Neuron (in vitro differentiated cells): ENCODE data around the gene RAI2.

Experiments
- H2AFZ ChIP-seq: one replicate; pipeline ENCODE4 v1.6.1; 2013; ENCODE audit warnings: low read depth, mild to moderate bottlenecking, inconsistent platforms, low read length, moderate library complexity
- H3K27me3 ChIP-seq: one replicate; pipeline ENCODE4 v1.6.1; 2013; ENCODE audit warnings: low read length; ENCODE audit not compliant: insufficient read depth
- H3K36me3 ChIP-seq: one replicate; pipeline ENCODE4 v1.6.1; 2013; ENCODE audit warnings: low read length; ENCODE audit not compliant: insufficient read depth
- H3K4me1 ChIP-seq: one replicate; pipeline ENCODE4 v1.6.1; 2013; ENCODE audit warnings: low read length; ENCODE audit not compliant: insufficient read depth
- H3K4me3 ChIP-seq: 2 replicates; pipeline ENCODE4 v1.5.1; 2013; ENCODE audit warnings: mild to moderate bottlenecking, low read length, moderate library complexity
- H3K9me3 ChIP-seq: one replicate; pipeline ENCODE4 v1.6.1; 2013; ENCODE audit warnings: low read length

RAI2 gene

DNA sequence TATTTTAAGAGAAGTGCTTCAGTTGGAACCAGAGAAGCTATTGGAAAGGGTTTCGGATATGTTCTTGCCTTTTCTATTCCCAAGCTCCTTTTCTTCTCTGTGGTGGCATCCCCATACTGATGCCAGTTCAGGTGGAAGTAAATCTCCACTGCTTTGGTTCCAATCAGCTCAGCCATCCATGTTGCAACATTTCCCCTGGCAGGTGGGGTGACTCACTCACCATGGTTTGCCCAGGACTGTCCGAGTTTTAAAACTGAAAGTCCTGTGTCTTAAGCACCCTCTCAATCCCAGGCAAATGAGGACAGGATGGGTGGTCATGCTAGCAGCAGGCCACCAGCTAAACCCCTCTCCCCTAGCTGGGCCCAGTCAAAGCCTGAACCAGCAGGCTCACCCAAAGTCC lies 15.1 kb downstream of the RAI2 start:
- Histone ChIP-seq H3K4me3 (no peak overlapping the region), H3K36me3 (no peaks in the 10 kb centered on the region)

DNA sequence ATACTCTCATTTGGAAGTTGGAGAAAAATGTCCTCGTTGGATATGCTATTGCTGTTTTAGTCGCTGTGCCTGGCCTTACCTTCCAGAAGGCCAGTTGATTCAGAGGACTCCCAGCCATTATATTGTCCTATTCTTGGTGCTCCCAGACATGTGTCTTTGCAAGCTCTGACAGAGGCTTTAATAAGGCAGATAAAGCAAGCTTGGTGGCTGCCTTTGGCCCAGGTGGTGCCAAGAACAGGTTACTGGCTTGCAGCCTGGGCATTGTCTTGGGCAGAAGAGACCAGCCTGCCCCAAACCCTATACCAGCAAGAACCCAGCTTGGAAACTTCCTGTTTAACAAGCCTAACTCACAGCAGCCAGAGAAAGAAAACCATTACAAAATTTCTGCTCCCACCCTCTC lies 16.9 kb downstream of the RAI2 start:
- H3K9me3 ChIP-seq = no peaks in the 10 kb centered on the region
- no peak overlapping the region for H2AFZ ChIP-seq
- H3K27me3 ChIP-seq = peaks cover 12% of the 10 kb centered on the region
- no peaks in the 10 kb centered on the region for H3K4me1 ChIP-seq
- H3K4me3 ChIP-seq = no peak overlapping the region
- no peaks in the 10 kb centered on the region for H3K36me3 ChIP-seq

More for the DNA sequence above, 15.1 kb downstream of the RAI2 start:
- no peaks in the 10 kb centered on the region for H3K4me1 ChIP-seq
- H3K9me3 ChIP-seq = no peaks in the 10 kb centered on the region
- peaks cover 16% of the 10 kb centered on the region for H3K27me3 ChIP-seq
- no peak overlapping the region for H2AFZ ChIP-seq

DNA sequence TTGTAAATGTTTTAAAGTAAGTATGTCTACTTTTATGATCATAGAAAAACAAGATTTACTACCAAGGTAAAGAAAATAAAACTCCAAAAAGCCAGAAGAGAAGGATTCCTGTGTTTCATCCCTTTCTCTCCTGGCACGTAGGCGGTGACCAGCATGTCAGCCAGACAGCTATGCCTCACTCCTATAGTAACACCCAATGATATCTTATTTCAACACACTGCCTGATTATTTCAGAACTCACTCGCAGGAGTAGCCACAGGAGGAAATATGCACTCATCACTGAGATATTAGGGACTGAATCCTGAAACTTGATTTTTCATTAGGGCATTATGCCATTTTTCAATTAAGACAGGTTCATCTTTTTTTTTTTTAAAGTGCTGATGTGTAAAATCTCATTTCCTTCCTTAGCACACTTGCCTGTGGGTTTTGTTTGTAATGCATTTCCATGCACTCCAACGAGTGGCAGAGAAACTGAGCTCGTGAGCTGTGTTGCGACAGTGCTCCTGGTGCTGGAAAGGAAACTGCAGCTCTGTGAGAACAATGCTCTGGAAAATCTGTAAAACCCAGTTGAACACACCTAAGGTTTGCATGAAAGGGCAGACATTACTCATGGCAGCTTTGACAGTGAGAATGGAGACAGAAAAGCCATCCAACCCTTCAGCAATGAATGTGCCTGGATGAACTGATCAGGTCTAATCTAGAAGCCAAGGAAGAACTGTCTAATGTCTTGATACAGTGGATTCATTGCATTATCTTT lies 18.2 kb downstream of the RAI2 start:
- H3K9me3 ChIP-seq = no peaks in the 10 kb centered on the region

DNA sequence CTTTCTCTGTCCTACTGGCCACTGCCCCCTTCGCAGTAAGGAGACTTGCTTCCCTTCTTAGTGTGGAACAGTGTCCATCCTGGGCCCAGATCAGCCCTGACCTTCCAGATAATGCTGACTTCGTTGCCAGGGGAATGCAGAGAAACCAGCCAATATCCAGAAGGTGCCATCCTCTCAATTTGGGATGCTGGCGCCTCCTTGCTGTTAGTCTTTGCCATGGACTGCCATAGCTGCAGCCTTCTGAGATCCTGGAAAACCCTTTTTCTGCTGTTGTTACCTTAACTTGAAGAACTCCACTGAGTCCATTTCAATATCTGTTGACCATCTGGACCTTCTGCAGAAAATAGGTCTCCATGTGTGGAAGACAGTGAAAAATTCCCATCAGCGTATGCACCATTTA lies 21.8 kb downstream of the RAI2 start:
- H3K4me1 ChIP-seq = no peaks in the 10 kb centered on the region
- H3K27me3 ChIP-seq = peaks cover 12% of the 10 kb centered on the region
- H3K9me3 ChIP-seq = no peaks in the 10 kb centered on the region
- H2AFZ ChIP-seq = no peak overlapping the region
- no peak overlapping the region for H3K4me3 ChIP-seq
- no peaks in the 10 kb centered on the region for H3K36me3 ChIP-seq

More for the DNA sequence above, 18.2 kb downstream of the RAI2 start:
- peaks cover 12% of the 10 kb centered on the region for H3K27me3 ChIP-seq
- no peak overlapping the region for H2AFZ ChIP-seq
- H3K36me3 ChIP-seq = no peaks in the 10 kb centered on the region
- H3K4me3 ChIP-seq = no peak overlapping the region
- no peaks in the 10 kb centered on the region for H3K4me1 ChIP-seq

DNA sequence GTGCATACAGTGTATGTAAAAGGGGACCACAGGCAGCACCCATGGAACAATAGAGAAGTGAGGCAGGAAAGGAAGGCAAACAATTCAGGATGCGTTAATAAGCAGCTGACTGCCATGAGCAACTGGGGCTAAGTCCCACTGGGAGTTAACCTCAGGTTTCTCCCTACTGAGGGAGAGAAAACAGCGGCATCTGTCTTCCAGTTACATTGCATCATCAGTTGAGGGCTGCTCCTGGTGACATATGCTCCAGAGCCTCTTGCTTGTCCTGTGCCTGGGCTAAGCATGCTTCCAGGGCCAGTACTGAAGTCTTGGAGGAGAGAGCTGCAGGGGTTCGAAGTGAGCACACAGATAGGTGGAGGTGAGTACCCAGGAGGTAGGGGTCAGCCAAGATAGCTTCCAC lies 24.3 kb downstream of the RAI2 start:
- Histone ChIP-seq H3K4me1 (no peaks in the 10 kb centered on the region), H3K27me3 (peaks cover 9% of the 10 kb centered on the region), H3K9me3 (no peaks in the 10 kb centered on the region), H3K4me3 (no peak overlapping the region), H3K36me3 (no peaks in the 10 kb centered on the region), H2AFZ (no peak overlapping the region)

DNA sequence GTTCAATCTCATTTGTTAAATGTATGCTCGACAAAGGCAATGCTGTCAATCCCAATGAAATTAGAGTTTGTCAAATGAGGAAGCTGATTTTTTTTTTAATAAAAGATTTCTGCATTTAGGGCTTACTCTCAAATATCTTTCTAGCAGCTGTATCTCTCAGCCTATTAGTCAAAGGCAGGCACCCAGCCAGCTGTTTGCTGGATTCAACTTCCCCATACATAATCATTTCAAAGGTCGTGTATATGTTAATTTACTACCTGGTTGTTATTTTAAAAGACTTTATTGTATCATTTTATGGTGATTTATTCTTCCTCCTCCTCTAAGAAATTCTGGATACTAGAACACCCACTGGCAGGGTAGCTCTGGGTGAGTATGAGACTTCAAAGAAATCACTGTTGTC lies 27.1 kb downstream of the RAI2 start:
- Histone ChIP-seq H3K4me1 (no peaks in the 10 kb centered on the region), H3K4me3 (no peak overlapping the region), H2AFZ (no peak overlapping the region), H3K9me3 (no peaks in the 10 kb centered on the region), H3K27me3 (peaks cover 4% of the 10 kb centered on the region), H3K36me3 (no peaks in the 10 kb centered on the region)

DNA sequence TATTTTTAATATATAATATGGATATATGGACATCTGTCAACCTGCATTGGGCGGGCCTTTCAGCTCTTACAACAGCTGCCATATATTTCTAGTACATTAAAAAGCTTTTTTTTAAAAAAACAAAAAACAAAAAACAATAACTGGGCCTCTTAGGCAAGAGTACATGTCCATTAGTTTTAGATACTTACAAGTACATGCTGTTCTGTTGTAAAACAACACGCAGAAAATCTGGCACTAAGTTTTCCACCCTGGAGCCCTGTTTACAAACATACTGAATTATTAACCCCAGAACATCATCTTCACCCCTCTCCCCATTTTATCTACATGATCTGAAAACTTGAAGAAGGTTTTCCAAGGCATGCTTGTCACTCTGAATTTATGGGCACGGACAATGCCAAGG lies 29.8 kb downstream of the RAI2 start:
- Histone ChIP-seq H3K36me3 (no peaks in the 10 kb centered on the region), H2AFZ (no peak overlapping the region), H3K4me3 (no peak overlapping the region), H3K27me3 (peaks cover 5% of the 10 kb centered on the region), H3K9me3 (no peaks in the 10 kb centered on the region), H3K4me1 (no peaks in the 10 kb centered on the region)

DNA sequence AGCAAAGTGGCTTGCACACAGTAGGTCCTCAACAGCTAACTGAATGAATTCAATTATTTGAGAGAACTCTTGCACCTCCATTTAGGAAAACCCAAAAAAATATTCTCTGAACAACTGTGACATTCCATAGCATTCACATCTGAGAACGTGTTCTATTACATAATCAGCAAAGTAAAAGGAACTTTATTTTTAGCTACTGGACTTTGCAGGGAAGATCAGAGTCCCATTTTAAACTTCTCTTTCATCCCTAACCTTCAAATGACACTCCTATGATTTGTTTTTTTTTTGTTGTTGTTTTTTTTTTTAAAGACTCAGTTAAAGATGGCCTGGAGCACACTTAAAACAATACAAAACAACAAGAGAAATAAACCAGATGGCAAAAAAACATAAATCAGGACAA lies 30.9 kb downstream of the RAI2 start:
- H3K27me3 ChIP-seq = peaks cover 5% of the 10 kb centered on the region
- no peak overlapping the region for H2AFZ ChIP-seq
- no peaks in the 10 kb centered on the region for H3K36me3 ChIP-seq
- no peaks in the 10 kb centered on the region for H3K9me3 ChIP-seq
- no peak overlapping the region for H3K4me3 ChIP-seq
- H3K4me1 ChIP-seq = no peaks in the 10 kb centered on the region

DNA sequence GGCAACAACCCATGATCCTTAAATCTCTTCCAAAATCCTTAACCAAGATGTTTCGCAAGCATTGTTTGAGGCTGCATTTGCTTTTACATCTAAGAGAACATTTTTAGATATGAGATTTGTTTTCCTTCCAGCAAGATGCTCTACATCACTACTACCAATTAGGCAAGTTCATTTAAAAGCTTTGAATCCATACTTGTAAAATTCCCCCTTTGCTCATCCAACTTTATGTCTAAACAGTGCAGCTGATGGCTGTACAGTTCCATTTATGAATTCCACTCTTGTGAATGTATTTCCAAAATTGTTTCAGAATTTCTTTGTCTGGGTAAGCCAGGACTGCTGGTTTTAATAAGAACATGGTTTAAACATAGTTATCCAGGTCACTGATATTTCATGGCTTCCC lies 31.5 kb downstream of the RAI2 start:
- Histone ChIP-seq H2AFZ (no peak overlapping the region), H3K4me3 (no peak overlapping the region), H3K27me3 (peaks cover 5% of the 10 kb centered on the region), H3K4me1 (no peaks in the 10 kb centered on the region), H3K9me3 (no peaks in the 10 kb centered on the region), H3K36me3 (no peaks in the 10 kb centered on the region)

DNA sequence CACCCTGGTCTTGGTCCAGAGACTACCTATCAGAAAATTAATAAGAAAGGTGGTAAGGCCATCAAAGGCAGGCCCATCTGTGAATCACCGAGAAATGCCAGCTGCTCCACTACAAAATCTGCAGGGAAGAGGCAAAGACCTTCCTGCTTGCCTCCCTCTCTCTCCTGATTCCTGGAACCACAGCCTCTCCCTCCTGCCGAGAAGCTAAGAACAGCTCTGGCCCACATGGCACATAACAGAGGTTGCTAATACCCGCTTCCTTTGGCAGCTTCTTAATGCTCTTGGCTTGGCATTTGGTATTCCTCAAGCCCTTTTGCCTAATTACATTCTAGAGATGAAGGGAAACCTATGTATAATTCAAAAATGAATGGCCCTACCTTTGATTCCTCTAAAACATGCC lies 32.9 kb downstream of the RAI2 start:
- H3K9me3 ChIP-seq = no peaks in the 10 kb centered on the region
- H3K4me1 ChIP-seq = no peaks in the 10 kb centered on the region
- peaks cover 5% of the 10 kb centered on the region for H3K27me3 ChIP-seq
- H2AFZ ChIP-seq = no peak overlapping the region
- no peak overlapping the region for H3K4me3 ChIP-seq
- H3K36me3 ChIP-seq = no peaks in the 10 kb centered on the region

DNA sequence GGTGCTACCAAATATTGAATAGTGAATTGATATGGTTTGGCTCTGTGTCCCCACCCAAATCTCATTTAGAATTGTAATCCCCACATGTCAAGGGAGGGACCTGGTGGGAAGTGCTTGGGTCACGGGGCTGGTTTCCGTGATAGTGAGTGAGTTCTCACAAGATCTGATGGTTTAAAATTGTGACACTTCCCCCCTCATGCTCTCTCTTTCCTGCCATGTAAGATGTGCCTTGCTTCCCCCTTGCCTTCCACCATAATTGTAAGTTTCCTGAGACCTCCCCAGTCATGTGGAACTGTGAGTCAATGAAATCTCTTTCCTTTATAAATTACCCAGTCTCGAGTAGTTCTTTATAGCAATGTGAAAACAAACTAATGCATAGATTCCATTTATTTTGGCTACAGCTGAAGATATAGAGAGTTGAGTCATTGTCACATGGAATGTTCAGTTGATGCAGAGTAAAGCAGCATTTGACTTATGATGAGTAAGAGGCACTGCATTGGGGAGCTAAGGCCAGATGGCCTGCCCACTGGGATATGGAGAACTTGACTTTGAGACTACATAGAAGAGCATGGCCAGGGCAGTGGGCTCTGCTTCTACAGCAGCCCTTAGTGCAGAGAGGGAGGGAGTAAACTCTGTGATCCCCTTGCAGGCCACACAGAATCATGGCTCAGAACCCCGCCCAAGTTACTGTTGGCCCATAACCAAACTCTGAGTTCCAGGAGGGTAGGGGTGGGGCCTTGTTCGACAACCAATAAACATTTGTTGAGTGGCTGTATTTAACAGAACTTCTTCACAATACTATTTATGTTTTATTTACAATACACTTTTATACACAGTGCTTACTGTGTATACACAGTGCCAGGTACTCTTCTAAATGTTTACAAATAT lies 34.2 kb downstream of the RAI2 start:
- H3K9me3 ChIP-seq = no peaks in the 10 kb centered on the region
- H2AFZ ChIP-seq = no peak overlapping the region
- H3K4me3 ChIP-seq = no peak overlapping the region
- no peaks in the 10 kb centered on the region for H3K4me1 ChIP-seq
- H3K36me3 ChIP-seq = no peaks in the 10 kb centered on the region
- H3K27me3 ChIP-seq = peaks cover 5% of the 10 kb centered on the region

DNA sequence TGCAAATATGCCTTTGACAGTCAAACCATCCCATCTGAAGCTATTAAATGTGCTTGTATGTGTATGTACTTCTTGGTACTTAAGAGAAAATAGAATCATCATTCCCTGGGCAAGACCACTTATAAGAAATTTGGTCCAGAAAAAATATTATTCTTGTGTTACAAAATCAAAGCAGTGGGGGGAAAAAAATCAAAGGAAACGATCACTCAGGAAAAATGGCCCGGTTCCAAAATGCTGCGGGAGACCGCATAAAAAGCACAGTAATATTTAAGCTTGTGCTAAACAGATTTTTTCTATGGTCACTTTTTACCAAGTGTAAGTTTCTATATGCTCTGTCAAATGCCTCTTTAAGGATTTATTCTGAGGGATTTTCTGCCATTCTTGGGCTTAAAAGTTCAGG lies 36.1 kb downstream of the RAI2 start:
- no peaks in the 10 kb centered on the region for H3K9me3 ChIP-seq
- H2AFZ ChIP-seq = no peak overlapping the region
- no peaks in the 10 kb centered on the region for H3K36me3 ChIP-seq
- H3K4me1 ChIP-seq = no peaks in the 10 kb centered on the region
- no peak overlapping the region for H3K4me3 ChIP-seq
- peaks cover 7% of the 10 kb centered on the region for H3K27me3 ChIP-seq

DNA sequence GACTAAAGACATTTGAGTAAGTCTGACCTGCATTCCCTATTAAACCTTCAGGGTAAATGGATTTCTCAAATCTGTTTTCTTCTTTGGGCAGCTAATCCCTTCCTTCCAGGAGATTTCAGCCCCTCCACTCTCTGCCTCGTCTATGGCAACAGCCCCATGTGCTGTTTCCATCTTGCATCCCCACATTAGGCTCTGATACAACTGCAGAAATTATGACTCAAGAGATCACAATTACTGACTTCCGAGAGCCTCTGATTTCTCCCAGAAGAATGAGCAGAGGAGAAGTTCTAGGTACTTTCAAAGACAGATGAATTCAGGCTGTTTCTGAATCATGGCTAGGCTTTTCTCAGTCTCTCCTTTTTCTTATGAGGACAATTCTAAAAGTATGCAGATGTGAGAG lies 38.7 kb downstream of the RAI2 start:
- Histone ChIP-seq H3K9me3 (no peaks in the 10 kb centered on the region), H3K4me1 (no peaks in the 10 kb centered on the region), H3K36me3 (no peaks in the 10 kb centered on the region), H2AFZ (no peak overlapping the region), H3K27me3 (peaks cover 3% of the 10 kb centered on the region), H3K4me3 (no peak overlapping the region)
